ENCODE measurements around the gene HEATR5A.
"Not testable (repeated sequence)": the region's sequence is repeated elsewhere in the genome, so short reads cannot be mapped to it uniquely, and the experiment has no call there.

HEATR5A gene

DNA sequence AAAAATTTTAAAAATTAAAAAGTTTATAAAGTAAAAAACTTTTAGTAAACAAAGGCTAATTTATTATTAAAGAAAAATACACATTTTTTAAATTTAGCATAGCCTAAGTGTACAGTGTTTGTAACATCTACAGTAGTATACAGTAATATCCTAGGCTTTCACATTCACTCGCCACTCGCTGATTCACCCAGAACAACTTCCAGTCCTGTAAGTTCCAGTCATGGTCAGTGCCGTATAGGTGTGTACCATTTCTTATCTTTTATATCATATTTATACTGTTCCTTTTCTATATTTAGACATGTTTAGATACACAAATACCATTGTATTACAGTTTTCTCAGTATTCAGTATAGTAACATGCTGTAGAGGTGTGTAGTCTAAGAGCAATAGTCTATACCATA is 28.9 kb downstream of the HEATR5A start:
- Histone ChIP-seq H3K4me1 (ENCODE audit: control insufficient read depth in 2 of 2, insufficient read depth in 2 of 2, low read length in 2 of 2) (peaks cover 0 to 10% of the 10 kb centered on the region in 2 donors), H3K4me3 (ENCODE audit: low read length in 2 of 2) (no peak overlapping the region), H3K9ac (ENCODE audit: low read depth in 1 of 2, low read length in 2 of 2) (no peak overlapping the region), H3K27ac (ENCODE audit: low read depth in 2 of 2, low read length in 2 of 2) (peak overlapping the region in 1 of 2 donors; percentile 48), H3K27me3 (ENCODE audit: control insufficient read depth in 2 of 2, insufficient read depth in 2 of 2, low read length in 2 of 2) (no peaks in the 10 kb centered on the region), H3K36me3 (ENCODE audit: control insufficient read depth in 2 of 2, insufficient read depth in 2 of 2, low read length in 2 of 2) (peaks cover 12 to 21% of the 10 kb centered on the region in 2 donors), H3K9me3 (ENCODE audit: control insufficient read depth in 2 of 2, low read length in 2 of 2) (no peaks in the 10 kb centered on the region)

- Histone ChIP-seq H3K27ac (ENCODE audit: low read depth in 2 of 2, low read length in 2 of 2) (no peak overlapping the region), H3K36me3 (ENCODE audit: control insufficient read depth in 2 of 2, insufficient read depth in 2 of 2, low read length in 2 of 2) (peaks cover 13% of the 10 kb centered on the region in 2 donors), H3K27me3 (ENCODE audit: control insufficient read depth in 2 of 2, insufficient read depth in 2 of 2, low read length in 2 of 2) (no peaks in the 10 kb centered on the region), H3K4me1 (ENCODE audit: control insufficient read depth in 2 of 2, insufficient read depth in 2 of 2, low read length in 2 of 2) (peaks cover 0 to 2% of the 10 kb centered on the region in 2 donors), H3K4me3 (ENCODE audit: low read length in 2 of 2) (no peak overlapping the region), H3K9ac (ENCODE audit: low read depth in 1 of 2, low read length in 2 of 2) (no peak overlapping the region), H3K9me3 (ENCODE audit: control insufficient read depth in 2 of 2, low read length in 2 of 2) (no peaks in the 10 kb centered on the region)
Observed at GRCh38 chr14:31389946-31390345, 30.4 kb downstream of the HEATR5A start.

- Histone ChIP-seq H3K27ac (ENCODE audit: low read depth in 2 of 2, low read length in 2 of 2) (no peak overlapping the region), H3K27me3 (ENCODE audit: control insufficient read depth in 2 of 2, insufficient read depth in 2 of 2, low read length in 2 of 2) (no peaks in the 10 kb centered on the region), H3K9ac (ENCODE audit: low read depth in 1 of 2, low read length in 2 of 2) (no peak overlapping the region), H3K36me3 (ENCODE audit: control insufficient read depth in 2 of 2, insufficient read depth in 2 of 2, low read length in 2 of 2) (peaks cover 9 to 10% of the 10 kb centered on the region in 2 donors), H3K4me3 (ENCODE audit: low read length in 2 of 2) (no peak overlapping the region), H3K9me3 (ENCODE audit: control insufficient read depth in 2 of 2, low read length in 2 of 2) (no peaks in the 10 kb centered on the region), H3K4me1 (ENCODE audit: control insufficient read depth in 2 of 2, insufficient read depth in 2 of 2, low read length in 2 of 2) (peaks cover 0 to 2% of the 10 kb centered on the region in 2 donors)
Observed at GRCh38 chr14:31388687-31389413, 31.5 kb downstream of the HEATR5A start.

DNA sequence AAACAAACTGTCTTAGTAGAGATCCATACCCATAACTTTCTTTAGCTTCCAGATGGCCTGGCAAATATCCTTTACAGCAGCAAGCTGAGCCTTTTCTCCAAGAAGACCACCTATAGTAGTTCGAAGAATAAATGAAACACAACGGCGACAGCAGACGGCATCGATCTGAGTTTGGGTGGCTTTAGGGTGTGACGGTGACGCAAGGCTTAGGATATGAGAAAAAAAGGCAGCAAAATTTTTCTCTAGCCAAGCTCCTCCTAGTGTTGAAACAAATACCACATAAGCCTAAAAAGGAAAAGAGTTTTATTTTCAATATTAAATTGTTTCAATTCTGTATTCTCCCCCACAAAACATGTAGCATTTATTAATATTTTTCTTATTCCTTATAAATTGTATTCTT is 33.3 kb downstream of the HEATR5A start:
- Histone ChIP-seq H3K27ac (ENCODE audit: low read depth in 2 of 2, low read length in 2 of 2) (no peak overlapping the region), H3K9ac (ENCODE audit: low read depth in 1 of 2, low read length in 2 of 2) (no peak overlapping the region), H3K27me3 (ENCODE audit: control insufficient read depth in 2 of 2, insufficient read depth in 2 of 2, low read length in 2 of 2) (no peaks in the 10 kb centered on the region), H3K4me1 (ENCODE audit: control insufficient read depth in 2 of 2, insufficient read depth in 2 of 2, low read length in 2 of 2) (peaks cover 0 to 2% of the 10 kb centered on the region in 2 donors), H3K9me3 (ENCODE audit: control insufficient read depth in 2 of 2, low read length in 2 of 2) (no peaks in the 10 kb centered on the region), H3K36me3 (ENCODE audit: control insufficient read depth in 2 of 2, insufficient read depth in 2 of 2, low read length in 2 of 2) (peaks cover 13 to 15% of the 10 kb centered on the region in 2 donors), H3K4me3 (ENCODE audit: low read length in 2 of 2) (no peak overlapping the region)

- Histone ChIP-seq H3K4me1 (ENCODE audit: control insufficient read depth in 2 of 2, insufficient read depth in 2 of 2, low read length in 2 of 2) (peaks cover 0 to 2% of the 10 kb centered on the region in 2 donors), H3K36me3 (ENCODE audit: control insufficient read depth in 2 of 2, insufficient read depth in 2 of 2, low read length in 2 of 2) (peaks cover 11 to 16% of the 10 kb centered on the region in 2 donors)
Observed at GRCh38 chr14:31386271-31386670, 34.1 kb downstream of the HEATR5A start.

GRCh38 chr14:31382221-31382620 is 38.1 kb downstream of the HEATR5A start:
- Histone ChIP-seq H3K4me1 (ENCODE audit: control insufficient read depth in 2 of 2, insufficient read depth in 2 of 2, low read length in 2 of 2) (no peaks in the 10 kb centered on the region), H3K4me3 (ENCODE audit: low read length in 2 of 2) (no peak overlapping the region), H3K9ac (ENCODE audit: low read depth in 1 of 2, low read length in 2 of 2) (no peak overlapping the region), H3K27ac (ENCODE audit: low read depth in 2 of 2, low read length in 2 of 2) (no peak overlapping the region), H3K9me3 (ENCODE audit: control insufficient read depth in 2 of 2, low read length in 2 of 2) (no peaks in the 10 kb centered on the region), H3K36me3 (ENCODE audit: control insufficient read depth in 2 of 2, insufficient read depth in 2 of 2, low read length in 2 of 2) (peaks cover 18 to 20% of the 10 kb centered on the region in 2 donors), H3K27me3 (ENCODE audit: control insufficient read depth in 2 of 2, insufficient read depth in 2 of 2, low read length in 2 of 2) (no peaks in the 10 kb centered on the region)

More at GRCh38 chr14:31386271-31386670, 34.1 kb downstream of the HEATR5A start:
- Histone ChIP-seq H3K9me3 (ENCODE audit: control insufficient read depth in 2 of 2, low read length in 2 of 2) (no peaks in the 10 kb centered on the region), H3K27me3 (ENCODE audit: control insufficient read depth in 2 of 2, insufficient read depth in 2 of 2, low read length in 2 of 2) (no peaks in the 10 kb centered on the region), H3K9ac (ENCODE audit: low read depth in 1 of 2, low read length in 2 of 2) (no peak overlapping the region), H3K4me3 (ENCODE audit: low read length in 2 of 2) (no peak overlapping the region), H3K27ac (ENCODE audit: low read depth in 2 of 2, low read length in 2 of 2) (no peak overlapping the region)

DNA sequence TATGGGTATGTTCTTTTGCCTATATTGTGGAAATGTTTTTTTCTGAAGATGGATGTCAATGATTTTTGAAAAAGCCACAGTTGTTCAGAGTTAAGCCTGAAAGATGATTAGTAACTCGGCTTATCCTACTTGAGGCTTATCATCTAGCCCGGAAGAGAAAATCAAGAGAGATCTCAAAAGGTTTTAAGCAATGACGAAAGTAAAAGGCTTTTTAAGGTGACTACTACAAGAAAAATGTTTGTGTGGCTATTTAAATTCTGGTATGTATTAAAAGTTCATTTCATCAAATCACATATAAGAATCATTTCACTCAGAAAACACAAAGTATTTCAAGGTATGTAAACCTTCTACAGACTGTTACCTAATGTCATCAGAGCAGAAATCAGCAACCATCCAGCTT is 40.2 kb downstream of the HEATR5A start:
- H3K9ac ChIP-seq (ENCODE audit: low read depth in 1 of 2, low read length in 2 of 2), result no peak overlapping the region
- no peak overlapping the region for H3K27ac ChIP-seq (ENCODE audit: low read depth in 2 of 2, low read length in 2 of 2)
- H3K27me3 ChIP-seq (ENCODE audit: control insufficient read depth in 2 of 2, insufficient read depth in 2 of 2, low read length in 2 of 2), result no peaks in the 10 kb centered on the region
- no peak overlapping the region for H3K4me3 ChIP-seq (ENCODE audit: low read length in 2 of 2)
- H3K9me3 ChIP-seq (ENCODE audit: control insufficient read depth in 2 of 2, low read length in 2 of 2), result no peaks in the 10 kb centered on the region
- peaks cover 24 to 26% of the 10 kb centered on the region in 2 donors for H3K36me3 ChIP-seq (ENCODE audit: control insufficient read depth in 2 of 2, insufficient read depth in 2 of 2, low read length in 2 of 2)
- H3K4me1 ChIP-seq (ENCODE audit: control insufficient read depth in 2 of 2, insufficient read depth in 2 of 2, low read length in 2 of 2), result no peaks in the 10 kb centered on the region

DNA sequence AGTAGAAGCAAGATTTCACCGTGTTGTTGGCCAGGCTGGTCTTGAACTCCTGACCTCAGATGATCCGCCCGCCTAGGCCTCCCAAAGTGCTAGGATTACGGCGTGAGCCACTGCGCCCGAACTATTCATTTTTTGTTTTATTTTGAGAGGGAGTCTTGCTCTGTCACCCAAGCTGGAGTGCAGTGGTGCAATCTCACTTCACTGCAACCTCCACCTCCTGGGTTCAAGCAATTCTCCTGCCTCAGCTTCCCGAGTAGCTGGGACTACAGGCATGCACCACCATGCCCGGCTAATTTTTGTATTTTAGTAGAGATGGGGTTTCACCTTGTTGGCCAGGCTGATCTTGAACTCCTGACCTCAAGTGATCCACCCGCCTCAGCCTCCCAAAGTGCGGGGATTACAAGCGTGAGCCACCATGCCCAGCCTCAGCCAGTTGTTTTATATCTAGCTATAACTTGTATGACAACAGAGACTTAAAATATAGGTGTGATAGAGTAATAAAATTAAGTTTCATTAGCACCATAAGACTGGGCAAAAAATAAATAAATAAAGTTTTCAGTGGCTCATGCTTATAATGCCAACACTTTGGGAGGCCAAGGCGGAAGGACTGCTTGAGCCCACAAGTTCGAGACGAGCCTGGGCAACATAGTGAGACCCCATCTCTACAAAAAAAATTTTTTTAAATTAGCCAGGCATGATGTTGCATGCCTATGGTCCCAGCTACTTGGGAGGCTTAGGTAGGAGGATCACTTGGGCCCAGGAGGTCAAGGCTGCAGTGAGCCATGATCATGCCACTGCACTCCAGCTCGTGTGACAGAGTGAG is 41.0 kb downstream of the HEATR5A start:
- peaks cover 25 to 31% of the 10 kb centered on the region in 2 donors for H3K36me3 ChIP-seq (ENCODE audit: control insufficient read depth in 2 of 2, insufficient read depth in 2 of 2, low read length in 2 of 2)
- not testable (repeated sequence) for H3K9me3 ChIP-seq (ENCODE audit: control insufficient read depth in 2 of 2, low read length in 2 of 2); H3K27me3 ChIP-seq (ENCODE audit: control insufficient read depth in 2 of 2, insufficient read depth in 2 of 2, low read length in 2 of 2); H3K4me3 ChIP-seq (ENCODE audit: low read length in 2 of 2); H3K4me1 ChIP-seq (ENCODE audit: control insufficient read depth in 2 of 2, insufficient read depth in 2 of 2, low read length in 2 of 2); H3K9ac ChIP-seq (ENCODE audit: low read depth in 1 of 2, low read length in 2 of 2); H3K27ac ChIP-seq (ENCODE audit: low read depth in 2 of 2, low read length in 2 of 2)

DNA sequence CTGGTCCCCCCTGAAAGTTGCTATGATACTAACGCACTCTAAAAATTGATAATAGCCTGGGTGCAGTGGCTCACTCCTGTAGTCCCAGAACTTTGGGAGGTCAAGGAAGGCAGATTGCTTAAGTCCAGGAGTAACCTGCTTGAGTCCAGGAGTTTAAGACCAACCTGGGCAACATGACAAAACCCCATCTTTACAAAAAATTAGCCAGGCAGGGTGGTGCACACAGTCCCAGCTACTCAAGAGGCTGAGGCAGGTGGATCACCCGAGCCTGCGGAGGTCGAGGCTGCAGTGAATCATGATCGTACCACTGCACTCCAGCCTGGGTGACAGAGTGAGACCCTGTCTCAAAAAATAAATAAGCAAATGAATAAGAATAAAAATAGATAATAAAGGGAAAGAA is 42.9 kb downstream of the HEATR5A start:
- Histone ChIP-seq H3K4me1 (ENCODE audit: control insufficient read depth in 2 of 2, insufficient read depth in 2 of 2, low read length in 2 of 2) (no peaks in the 10 kb centered on the region), H3K9me3 (ENCODE audit: control insufficient read depth in 2 of 2, low read length in 2 of 2) (no peaks in the 10 kb centered on the region), H3K36me3 (ENCODE audit: control insufficient read depth in 2 of 2, insufficient read depth in 2 of 2, low read length in 2 of 2) (peaks cover 19 to 27% of the 10 kb centered on the region in 2 donors), H3K4me3 (ENCODE audit: low read length in 2 of 2) (no peak overlapping the region), H3K27me3 (ENCODE audit: control insufficient read depth in 2 of 2, insufficient read depth in 2 of 2, low read length in 2 of 2) (no peaks in the 10 kb centered on the region), H3K9ac (ENCODE audit: low read depth in 1 of 2, low read length in 2 of 2) (no peak overlapping the region), H3K27ac (ENCODE audit: low read depth in 2 of 2, low read length in 2 of 2) (no peak overlapping the region)

- no peaks in the 10 kb centered on the region for H3K4me1 ChIP-seq (ENCODE audit: control insufficient read depth in 2 of 2, insufficient read depth in 2 of 2, low read length in 2 of 2)
- H3K9me3 ChIP-seq (ENCODE audit: control insufficient read depth in 2 of 2, low read length in 2 of 2), result no peaks in the 10 kb centered on the region
- no peak overlapping the region for H3K9ac ChIP-seq (ENCODE audit: low read depth in 1 of 2, low read length in 2 of 2)
- H3K27ac ChIP-seq (ENCODE audit: low read depth in 2 of 2, low read length in 2 of 2), result no peak overlapping the region
- H3K36me3 ChIP-seq (ENCODE audit: control insufficient read depth in 2 of 2, insufficient read depth in 2 of 2, low read length in 2 of 2), result peaks cover 28 to 37% of the 10 kb centered on the region in 2 donors
- no peak overlapping the region for H3K4me3 ChIP-seq (ENCODE audit: low read length in 2 of 2)
- no peaks in the 10 kb centered on the region for H3K27me3 ChIP-seq (ENCODE audit: control insufficient read depth in 2 of 2, insufficient read depth in 2 of 2, low read length in 2 of 2)
Observed at GRCh38 chr14:31371646-31372045, 48.7 kb downstream of the HEATR5A start.
